PC-3 (cell line): Measurements from ENCODE around the gene URB1.

Experiments
- CTCF ChIP-seq: fragments of 300-600 bp; sonication (generic); conservative IDR thresholded peaks from 2 replicates; pipeline ENCODE4 v1.5.1; 2017; ENCODE audit warnings: antibody characterized with exemption, low read depth, mild to moderate bottlenecking, low read length
- EZH2phosphoT487 ChIP-seq: fragments of 300-600 bp; sonication (generic); IDR thresholded peaks from 2 replicates; pipeline ENCODE4 v1.6.1; 2018; ENCODE audit warnings: mild to moderate bottlenecking, antibody characterized with exemption, low read length, borderline replicate concordance

GRCh38 chr21:32347351-32347750 lies 45.5 kb downstream of the URB1 start:
- TF ChIP-seq EZH2phosphoT487 (no peak), CTCF (no peak)
